ENCODE results near the gene KCTD16.

Gene KCTD16

GRCh38 chr5:144453753-144454152 lies 283.1 kb downstream of the KCTD16 start:
- no peak for TF ChIP-seq CTCF (IDR thresholded peaks at IDR 0.05; ENCODE audit: low read depth, low read length)
- no peak for DNase-seq (ENCODE audit: low read depth in 2 of 2)
- H3K4me3 ChIP-seq (replicated peaks in 1 of 2; ENCODE audit: low read depth in 2 of 2, low read length in 2 of 2), result no peak overlapping the region

GRCh38 chr5:144457160-144457559 lies 286.5 kb downstream of the KCTD16 start:
- H3K4me3 ChIP-seq (replicated peaks in 1 of 2; ENCODE audit: low read depth in 2 of 2, low read length in 2 of 2), result no peak overlapping the region
- no peak for DNase-seq (ENCODE audit: low read depth in 2 of 2)
- no peak for TF ChIP-seq CTCF (IDR thresholded peaks at IDR 0.05; ENCODE audit: low read depth, low read length)

- no peak for DNase-seq (ENCODE audit: low read depth in 2 of 2)
- H3K4me3 ChIP-seq (replicated peaks in 1 of 2; ENCODE audit: low read depth in 2 of 2, low read length in 2 of 2), result no peak overlapping the region
- no peak for TF ChIP-seq CTCF (IDR thresholded peaks at IDR 0.05; ENCODE audit: low read depth, low read length)
Observed at GRCh38 chr5:144458216-144458615, 287.5 kb downstream of the KCTD16 start.

- no peak for TF ChIP-seq CTCF (IDR thresholded peaks at IDR 0.05; ENCODE audit: low read depth, low read length)
- DNase-seq (ENCODE audit: low read depth in 2 of 2), result no peak
- no peak overlapping the region for H3K4me3 ChIP-seq (replicated peaks in 1 of 2; ENCODE audit: low read depth in 2 of 2, low read length in 2 of 2)
Observed at GRCh38 chr5:144460600-144460999, 289.9 kb downstream of the KCTD16 start.

- H3K4me3 ChIP-seq (replicated peaks in 1 of 2; ENCODE audit: low read depth in 2 of 2, low read length in 2 of 2), result no peak overlapping the region
- TF ChIP-seq CTCF (IDR thresholded peaks at IDR 0.05; ENCODE audit: low read depth, low read length), result no peak
- DNase-seq (ENCODE audit: low read depth in 2 of 2), result no peak
Observed at GRCh38 chr5:144462577-144462976, 291.9 kb downstream of the KCTD16 start.

- no peak for TF ChIP-seq CTCF (IDR thresholded peaks at IDR 0.05; ENCODE audit: low read depth, low read length)
- DNase-seq (ENCODE audit: low read depth in 2 of 2), result no peak
- no peak overlapping the region for H3K4me3 ChIP-seq (replicated peaks in 1 of 2; ENCODE audit: low read depth in 2 of 2, low read length in 2 of 2)
Observed at GRCh38 chr5:144463481-144464223, 293.0 kb downstream of the KCTD16 start.

GRCh38 chr5:144464306-144464705 lies 293.6 kb downstream of the KCTD16 start:
- TF ChIP-seq CTCF (IDR thresholded peaks at IDR 0.05; ENCODE audit: low read depth, low read length), result no peak

More at GRCh38 chr5:144464306-144464705, 293.6 kb downstream of the KCTD16 start:
- H3K4me3 ChIP-seq (replicated peaks in 1 of 2; ENCODE audit: low read depth in 2 of 2, low read length in 2 of 2), result no peak overlapping the region
- no peak for DNase-seq (ENCODE audit: low read depth in 2 of 2)
